ENCODE results near the gene ABHD17C.

Gene ABHD17C

GRCh38 chr15:80790236-80790635 lies 95.1 kb downstream of the ABHD17C start:
- Histone ChIP-seq H3K27ac (ENCODE audit: low read length) (no peak overlapping the region), H3K36me3 (ENCODE audit: control insufficient read depth in 1 of 2, insufficient read depth in 2 of 2, low read length in 2 of 2) (no peaks in the 10 kb centered on the region), H3K4me3 (ENCODE audit: low read depth in 1 of 2, low read length in 2 of 2) (no peak overlapping the region), H3K9me3 (ENCODE audit: control insufficient read depth in 1 of 2, low read length in 2 of 2) (no peaks in the 10 kb centered on the region), H3K27me3 (ENCODE audit: low read depth, low read length) (no peaks in the 10 kb centered on the region), H3K4me1 (ENCODE audit: control insufficient read depth in 1 of 2, insufficient read depth in 2 of 2, low read length in 2 of 2) (no peaks in the 10 kb centered on the region)

GRCh38 chr15:80791004-80791403 lies 95.9 kb downstream of the ABHD17C start:
- Histone ChIP-seq H3K27ac (ENCODE audit: low read length) (no peak overlapping the region), H3K4me1 (ENCODE audit: control insufficient read depth in 1 of 2, insufficient read depth in 2 of 2, low read length in 2 of 2) (no peaks in the 10 kb centered on the region), H3K27me3 (ENCODE audit: low read depth, low read length) (no peaks in the 10 kb centered on the region), H3K9me3 (ENCODE audit: control insufficient read depth in 1 of 2, low read length in 2 of 2) (no peaks in the 10 kb centered on the region), H3K4me3 (ENCODE audit: low read depth in 1 of 2, low read length in 2 of 2) (no peak overlapping the region), H3K36me3 (ENCODE audit: control insufficient read depth in 1 of 2, insufficient read depth in 2 of 2, low read length in 2 of 2) (no peaks in the 10 kb centered on the region)

- no peaks in the 10 kb centered on the region for H3K27me3 ChIP-seq (ENCODE audit: low read depth, low read length)
- no peak overlapping the region for H3K27ac ChIP-seq (ENCODE audit: low read length)
- no peaks in the 10 kb centered on the region for H3K36me3 ChIP-seq (ENCODE audit: control insufficient read depth in 1 of 2, insufficient read depth in 2 of 2, low read length in 2 of 2)
- H3K9me3 ChIP-seq (ENCODE audit: control insufficient read depth in 1 of 2, low read length in 2 of 2), result no peaks in the 10 kb centered on the region
- no peaks in the 10 kb centered on the region for H3K4me1 ChIP-seq (ENCODE audit: control insufficient read depth in 1 of 2, insufficient read depth in 2 of 2, low read length in 2 of 2)
- no peak overlapping the region for H3K4me3 ChIP-seq (ENCODE audit: low read depth in 1 of 2, low read length in 2 of 2)
Observed at GRCh38 chr15:80796407-80796806, 101.3 kb downstream of the ABHD17C start.

- Histone ChIP-seq H3K27ac (ENCODE audit: low read length) (no peak overlapping the region), H3K4me1 (ENCODE audit: control insufficient read depth in 1 of 2, insufficient read depth in 2 of 2, low read length in 2 of 2) (no peaks in the 10 kb centered on the region), H3K27me3 (ENCODE audit: low read depth, low read length) (no peaks in the 10 kb centered on the region), H3K9me3 (ENCODE audit: control insufficient read depth in 1 of 2, low read length in 2 of 2) (no peaks in the 10 kb centered on the region), H3K4me3 (ENCODE audit: low read depth in 1 of 2, low read length in 2 of 2) (no peak overlapping the region), H3K36me3 (ENCODE audit: control insufficient read depth in 1 of 2, insufficient read depth in 2 of 2, low read length in 2 of 2) (no peaks in the 10 kb centered on the region)
Observed at GRCh38 chr15:80798911-80799310, 103.8 kb downstream of the ABHD17C start.

- Histone ChIP-seq H3K27ac (ENCODE audit: low read length) (no peak overlapping the region), H3K36me3 (ENCODE audit: control insufficient read depth in 1 of 2, insufficient read depth in 2 of 2, low read length in 2 of 2) (no peaks in the 10 kb centered on the region), H3K4me3 (ENCODE audit: low read depth in 1 of 2, low read length in 2 of 2) (no peak overlapping the region), H3K9me3 (ENCODE audit: control insufficient read depth in 1 of 2, low read length in 2 of 2) (no peaks in the 10 kb centered on the region), H3K27me3 (ENCODE audit: low read depth, low read length) (no peaks in the 10 kb centered on the region), H3K4me1 (ENCODE audit: control insufficient read depth in 1 of 2, insufficient read depth in 2 of 2, low read length in 2 of 2) (no peaks in the 10 kb centered on the region)
Observed at GRCh38 chr15:80800067-80800466, 105.0 kb downstream of the ABHD17C start.

- H3K4me3 ChIP-seq (ENCODE audit: low read depth in 1 of 2, low read length in 2 of 2), result no peak overlapping the region
- H3K36me3 ChIP-seq (ENCODE audit: control insufficient read depth in 1 of 2, insufficient read depth in 2 of 2, low read length in 2 of 2), result no peaks in the 10 kb centered on the region
- H3K27ac ChIP-seq (ENCODE audit: low read length), result no peak overlapping the region
- no peaks in the 10 kb centered on the region for H3K9me3 ChIP-seq (ENCODE audit: control insufficient read depth in 1 of 2, low read length in 2 of 2)
- H3K27me3 ChIP-seq (ENCODE audit: low read depth, low read length), result no peaks in the 10 kb centered on the region
- no peaks in the 10 kb centered on the region for H3K4me1 ChIP-seq (ENCODE audit: control insufficient read depth in 1 of 2, insufficient read depth in 2 of 2, low read length in 2 of 2)
Observed at GRCh38 chr15:80801891-80802680, 107.0 kb downstream of the ABHD17C start.

GRCh38 chr15:80803580-80804525 lies 108.7 kb downstream of the ABHD17C start:
- no peaks in the 10 kb centered on the region for H3K4me1 ChIP-seq (ENCODE audit: control insufficient read depth in 1 of 2, insufficient read depth in 2 of 2, low read length in 2 of 2)
- no peak overlapping the region for H3K4me3 ChIP-seq (ENCODE audit: low read depth in 1 of 2, low read length in 2 of 2)
- no peaks in the 10 kb centered on the region for H3K9me3 ChIP-seq (ENCODE audit: control insufficient read depth in 1 of 2, low read length in 2 of 2)
- no peak overlapping the region for H3K27ac ChIP-seq (ENCODE audit: low read length)
- no peaks in the 10 kb centered on the region for H3K27me3 ChIP-seq (ENCODE audit: low read depth, low read length)
- no peaks in the 10 kb centered on the region for H3K36me3 ChIP-seq (ENCODE audit: control insufficient read depth in 1 of 2, insufficient read depth in 2 of 2, low read length in 2 of 2)

- no peak overlapping the region for H3K4me3 ChIP-seq (ENCODE audit: low read depth in 1 of 2, low read length in 2 of 2)
- no peaks in the 10 kb centered on the region for H3K9me3 ChIP-seq (ENCODE audit: control insufficient read depth in 1 of 2, low read length in 2 of 2)
- H3K27me3 ChIP-seq (ENCODE audit: low read depth, low read length), result no peaks in the 10 kb centered on the region
- no peaks in the 10 kb centered on the region for H3K4me1 ChIP-seq (ENCODE audit: control insufficient read depth in 1 of 2, insufficient read depth in 2 of 2, low read length in 2 of 2)
- H3K36me3 ChIP-seq (ENCODE audit: control insufficient read depth in 1 of 2, insufficient read depth in 2 of 2, low read length in 2 of 2), result no peaks in the 10 kb centered on the region
- no peak overlapping the region for H3K27ac ChIP-seq (ENCODE audit: low read length)
Observed at GRCh38 chr15:80804970-80805495, 109.9 kb downstream of the ABHD17C start.

All from muscle layer of duodenum (tissue), 2 donors.